Measurements from ENCODE around the gene ZBTB45.
"Not testable (repeated sequence)": the region's sequence is repeated elsewhere in the genome, so short reads cannot be mapped to it uniquely, and the experiment has no call there.

The ZBTB45 gene

GRCh38 chr19:58510084-58510862, 9.3 kb downstream of the ZBTB45 start:
- H3K4me1 ChIP-seq (ENCODE audit: control insufficient read depth, insufficient read depth, low read length) = no peaks in the 10 kb centered on the region
- TF ChIP-seq ZNF701 (tag by site-specific recombination; IDR thresholded peaks at IDR 0.05) (no peak), ZNF146 (tag by site-specific recombination; IDR thresholded peaks at IDR 0.05) (no peak), GLI4 (tag by site-specific recombination; IDR thresholded peaks at IDR 0.05) (no peak), ZNF549 (tag by site-specific recombination; IDR thresholded peaks at IDR 0.05) (no peak), ZFP3 (tag by site-specific recombination; IDR thresholded peaks at IDR 0.05; ENCODE audit: low read depth) (no peak), ZNF335 (tag by site-specific recombination; conservative IDR thresholded peaks at IDR 0.05) (no peak), ZNF132 (tag by site-specific recombination; IDR thresholded peaks at IDR 0.05; ENCODE audit: borderline replicate concordance) (no peak), ZNF677 (tag by site-specific recombination; IDR thresholded peaks at IDR 0.05) (no peak), HOXA7 (CRISPR knock-in tag; IDR thresholded peaks at IDR 0.05; ENCODE audit: borderline replicate concordance) (no peak), ZNF19 (tag by site-specific recombination; IDR thresholded peaks at IDR 0.05; ENCODE audit: low read depth) (no peak), HOXC10 (CRISPR knock-in tag; IDR thresholded peaks at IDR 0.05) (no peak), ZNF416 (tag by site-specific recombination; IDR thresholded peaks at IDR 0.05) (no peak)
- CTCF ChIA-PET = interaction anchor here (1.6 kb wide), 1 partner anchor 9 kb away, joined by 4 read pairs; no protein-coding TSS in a partner anchor
- POLR2A ChIA-PET = interaction anchor here (0.7 kb wide), 1 partner anchor 33 kb away, joined by 3 read pairs; no protein-coding TSS in a partner anchor
- H3K9me3 ChIP-seq (ENCODE audit: control insufficient read depth, insufficient read depth, low read depth, low read length) = no peaks in the 10 kb centered on the region
- H3K4me3 ChIP-seq (ENCODE audit: low read depth, low read length) = no peak overlapping the region
- H3K36me3 ChIP-seq (ENCODE audit: control insufficient read depth in 2 of 2, insufficient read depth in 1 of 2, low read length in 2 of 2) = peaks cover 0 to 5% of the 10 kb centered on the region in 2 experiments; a peak in 1 of 3 replicates
- no peak overlapping the region for H3K27ac ChIP-seq (ENCODE audit: extremely low read depth, low read depth, low read length)

- CTCF ChIA-PET = interaction anchor here (0.6 to 1.6 kb wide), 2 partner anchors 9 to 31 kb away, joined by 4 read pairs; no protein-coding TSS in a partner anchor
- Histone ChIP-seq H3K4me3 (ENCODE audit: low read depth, low read length) (no peak overlapping the region), H3K9me3 (ENCODE audit: control insufficient read depth, insufficient read depth, low read depth, low read length) (no peaks in the 10 kb centered on the region), H3K4me1 (ENCODE audit: control insufficient read depth, insufficient read depth, low read length) (no peaks in the 10 kb centered on the region), H3K27ac (ENCODE audit: extremely low read depth, low read depth, low read length) (no peak overlapping the region), H3K36me3 (ENCODE audit: control insufficient read depth in 2 of 2, insufficient read depth in 1 of 2, low read length in 2 of 2) (peaks cover 0 to 4% of the 10 kb centered on the region in 2 experiments; a peak in 1 of 3 replicates)
- no peak for TF ChIP-seq ZNF202 (tag by site-specific recombination; IDR thresholded peaks at IDR 0.05; ENCODE audit: borderline replicate concordance)
- no peak for TF ChIP-seq ZSCAN18 (tag by site-specific recombination; IDR thresholded peaks at IDR 0.05)
- TF ChIP-seq ZNF214 (tag by site-specific recombination; IDR thresholded peaks at IDR 0.05; ENCODE audit: borderline replicate concordance) = no peak
- no peak for TF ChIP-seq HOXA7 (CRISPR knock-in tag; IDR thresholded peaks at IDR 0.05; ENCODE audit: borderline replicate concordance)
- TF ChIP-seq ZNF354C (tag by site-specific recombination; IDR thresholded peaks at IDR 0.05; ENCODE audit: borderline replicate concordance, low read depth) = no peak
- TF ChIP-seq ZNF645 (tag by site-specific recombination; IDR thresholded peaks at IDR 0.05) = no peak
- TF ChIP-seq ZNF513 (tag by site-specific recombination; IDR thresholded peaks at IDR 0.05) = no peak
- TF ChIP-seq ZNF501 (tag by site-specific recombination; IDR thresholded peaks at IDR 0.05) = no peak
- no peak for TF ChIP-seq ZNF148 (tag by site-specific recombination; IDR thresholded peaks at IDR 0.05; ENCODE audit: borderline replicate concordance)
- POLR2A ChIA-PET = no interaction called here
These were observed 9.9 kb downstream of the ZBTB45 start for GRCh38 chr19:58509731-58510083.

- CTCF ChIA-PET = interaction anchor here (0.6 to 1.2 kb wide), 2 partner anchors 11 to 26 kb away, joined by 3 read pairs; no protein-coding TSS in a partner anchor
- POLR2A ChIA-PET; H3K9me3 ChIP-seq (ENCODE audit: control insufficient read depth, insufficient read depth, low read depth, low read length); H3K4me1 ChIP-seq (ENCODE audit: control insufficient read depth, insufficient read depth, low read length); H3K4me3 ChIP-seq (ENCODE audit: low read depth, low read length); H3K27ac ChIP-seq (ENCODE audit: extremely low read depth, low read depth, low read length); H3K36me3 ChIP-seq (ENCODE audit: control insufficient read depth in 2 of 2, insufficient read depth in 1 of 2, low read length in 2 of 2): not testable (repeated sequence)
These were observed 11.9 kb downstream of the ZBTB45 start for GRCh38 chr19:58507602-58508223.
